Measurements from ENCODE around the gene KCTD6.

KCTD6 gene

DNA sequence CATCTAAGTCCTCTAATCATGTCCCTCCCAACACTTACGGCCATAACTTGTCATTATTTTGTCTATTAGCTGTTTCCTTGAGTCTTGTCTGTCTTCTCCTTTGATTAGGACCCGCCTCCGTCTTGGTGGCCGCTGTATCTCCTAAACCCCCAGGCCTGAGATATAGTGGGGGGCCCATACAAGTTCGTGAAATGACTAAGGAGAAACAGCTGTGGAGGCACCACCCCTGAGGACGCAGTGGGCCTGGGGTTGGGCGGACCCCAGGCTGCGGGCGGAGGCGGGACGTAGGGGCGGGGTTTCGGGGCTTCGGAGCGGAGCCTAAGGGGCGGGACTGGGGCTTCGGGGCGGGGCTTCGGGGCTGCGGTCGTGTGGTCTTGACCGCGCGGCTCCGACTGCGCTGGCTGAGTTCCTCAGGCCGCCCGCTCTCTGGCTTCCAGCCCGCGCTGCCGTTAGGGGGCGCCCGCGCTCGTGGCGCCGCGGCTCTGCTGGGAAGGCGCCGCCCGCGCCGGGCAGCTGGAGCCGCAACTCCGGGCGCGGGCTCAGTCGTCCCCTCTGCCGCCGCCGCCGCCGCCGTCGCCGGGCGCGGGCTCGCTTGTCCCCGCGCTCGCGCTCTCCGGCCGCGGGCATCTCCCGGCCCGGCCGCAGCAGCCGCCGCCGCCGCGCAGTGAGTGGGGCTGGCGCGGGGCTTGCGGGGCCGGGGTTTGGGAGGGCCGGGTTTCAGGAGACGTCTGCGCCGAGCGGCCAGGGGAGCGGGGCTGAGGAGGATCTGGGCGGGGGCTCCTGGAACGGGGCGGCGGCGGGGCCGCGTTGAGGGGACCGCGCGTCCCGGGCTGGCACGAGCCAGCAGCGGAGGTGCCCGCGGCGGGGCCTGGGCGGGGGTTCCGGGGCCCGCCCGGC is at the start of gene KCTD6:
Gene KCTD6 (plus strand): TSS at position 591 of the 897 bp plus-strand sequence. CDS start 6,660 bp downstream, outside the sequence.
- peak; percentile 93 for TF ChIP-seq CTCF (IDR thresholded peaks at IDR 0.05; ENCODE audit: extremely low read depth, missing control alignments)
- DNase-seq (ENCODE audit: low spot score), result peak; percentile 98

DNA sequence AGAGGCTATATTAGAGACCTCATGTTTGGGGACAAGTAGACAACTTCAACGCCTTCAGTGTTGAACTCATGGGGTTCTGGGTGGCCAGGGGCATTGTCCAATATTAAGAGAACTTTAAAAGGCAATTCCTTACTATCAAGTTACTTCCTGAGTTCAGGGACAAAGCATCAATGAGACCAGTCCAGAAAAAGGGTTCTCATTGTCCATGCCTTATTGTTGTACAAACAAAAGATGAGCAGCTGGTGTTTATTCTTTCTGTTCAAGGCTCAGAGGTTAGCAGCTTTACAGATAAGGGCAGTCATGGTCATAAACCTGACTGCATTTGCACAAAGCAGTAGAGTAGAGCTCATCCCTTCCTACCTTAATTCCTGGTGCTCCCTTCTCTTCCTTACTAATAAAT is 39.7 kb upstream of the KCTD6 start:
- DNase-seq (ENCODE audit: low spot score), result no peak
- TF ChIP-seq CTCF (IDR thresholded peaks at IDR 0.05; ENCODE audit: extremely low read depth, missing control alignments), result no peak

GRCh38 chr3:58459160-58459559 is 32.7 kb upstream of the KCTD6 start:
- no peak for DNase-seq (ENCODE audit: low spot score)

GRCh38 chr3:58462829-58463180 is 29.1 kb upstream of the KCTD6 start:
- no peak for TF ChIP-seq CTCF (IDR thresholded peaks at IDR 0.05; ENCODE audit: extremely low read depth, missing control alignments)
- DNase-seq (ENCODE audit: low spot score), result no peak

More at GRCh38 chr3:58459160-58459559, 32.7 kb upstream of the KCTD6 start:
- TF ChIP-seq CTCF (IDR thresholded peaks at IDR 0.05; ENCODE audit: extremely low read depth, missing control alignments), result no peak

DNA sequence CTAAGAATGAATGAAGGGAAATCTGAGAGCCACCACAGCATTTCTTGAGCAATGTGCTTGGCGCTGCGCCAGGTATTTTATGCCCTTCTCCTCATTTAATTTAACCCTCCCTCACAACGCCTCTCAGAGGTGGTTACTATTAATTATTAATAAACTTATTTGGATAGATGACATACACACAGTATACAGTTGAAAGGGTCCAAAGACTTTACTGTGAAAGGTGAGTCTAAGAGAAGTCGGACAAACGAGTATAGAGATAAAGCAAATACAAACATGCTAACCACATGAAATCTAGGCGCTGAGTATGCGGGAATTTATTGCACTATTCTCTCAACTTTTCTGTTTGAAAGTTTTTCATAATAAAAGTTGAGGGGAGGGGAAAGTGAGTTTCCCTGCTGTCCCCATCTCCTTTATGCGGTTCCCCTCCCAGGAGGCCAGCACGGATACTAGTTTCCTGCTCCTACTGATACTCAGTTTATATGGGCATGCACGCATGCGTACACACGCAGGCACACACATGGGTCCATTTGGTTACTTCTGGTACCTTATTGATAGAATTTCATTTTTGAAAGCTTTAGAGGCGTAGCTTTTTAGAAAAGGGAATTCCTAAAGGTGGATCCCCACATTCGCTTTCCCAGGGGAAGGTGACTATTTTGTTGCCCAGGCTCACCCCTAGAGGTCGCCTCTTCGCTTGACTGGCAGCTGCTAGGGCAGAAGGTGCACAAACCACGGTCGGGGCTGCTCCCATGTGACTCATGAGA is 28.5 kb upstream of the KCTD6 start:
- TF ChIP-seq CTCF (IDR thresholded peaks at IDR 0.05; ENCODE audit: extremely low read depth, missing control alignments), result peak; percentile 82
- DNase-seq (ENCODE audit: low spot score), result peak; percentile 82

DNA sequence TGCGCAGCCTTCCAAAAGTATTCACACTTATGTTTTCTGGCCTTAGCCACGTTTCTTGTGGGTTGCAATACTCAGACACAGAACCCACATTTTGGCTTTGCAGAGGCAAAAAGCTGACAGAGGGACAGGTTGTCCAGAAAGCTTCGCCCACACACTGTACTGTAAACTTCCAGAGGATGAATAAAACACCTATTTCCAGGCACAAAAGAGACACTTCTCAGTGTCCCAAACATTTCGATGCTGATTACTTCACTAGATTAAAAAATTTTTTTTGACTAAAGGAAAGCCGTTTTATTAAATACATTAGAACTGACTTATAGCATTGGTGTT is 28.0 kb upstream of the KCTD6 start:
- no peak for TF ChIP-seq CTCF (IDR thresholded peaks at IDR 0.05; ENCODE audit: extremely low read depth, missing control alignments)
- DNase-seq (ENCODE audit: low spot score), result no peak

DNA sequence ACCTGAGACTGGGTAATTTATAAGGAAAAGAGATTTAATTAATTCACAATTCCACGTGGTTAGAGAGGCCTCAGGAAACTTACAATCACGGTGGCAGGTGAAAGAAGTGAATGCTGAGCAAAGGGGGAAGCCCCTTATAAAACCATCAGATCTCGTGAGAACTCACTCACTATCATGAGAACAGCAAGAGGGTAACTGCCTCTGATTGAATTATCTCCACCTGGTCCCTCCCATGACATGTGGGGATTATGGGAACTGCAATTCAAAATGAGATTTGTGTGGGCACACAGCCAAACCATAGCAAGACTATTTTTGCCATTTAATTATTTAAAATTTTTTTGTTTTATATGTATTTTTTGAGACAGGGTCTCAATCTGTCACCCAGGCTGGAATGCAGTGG is 27.0 kb upstream of the KCTD6 start:
- TF ChIP-seq CTCF (IDR thresholded peaks at IDR 0.05; ENCODE audit: extremely low read depth, missing control alignments), result no peak
- DNase-seq (ENCODE audit: low spot score), result no peak

Data from GM20000 (cell line).